ENCODE measurements around the gene ARFIP2.

Gene ARFIP2

DNA sequence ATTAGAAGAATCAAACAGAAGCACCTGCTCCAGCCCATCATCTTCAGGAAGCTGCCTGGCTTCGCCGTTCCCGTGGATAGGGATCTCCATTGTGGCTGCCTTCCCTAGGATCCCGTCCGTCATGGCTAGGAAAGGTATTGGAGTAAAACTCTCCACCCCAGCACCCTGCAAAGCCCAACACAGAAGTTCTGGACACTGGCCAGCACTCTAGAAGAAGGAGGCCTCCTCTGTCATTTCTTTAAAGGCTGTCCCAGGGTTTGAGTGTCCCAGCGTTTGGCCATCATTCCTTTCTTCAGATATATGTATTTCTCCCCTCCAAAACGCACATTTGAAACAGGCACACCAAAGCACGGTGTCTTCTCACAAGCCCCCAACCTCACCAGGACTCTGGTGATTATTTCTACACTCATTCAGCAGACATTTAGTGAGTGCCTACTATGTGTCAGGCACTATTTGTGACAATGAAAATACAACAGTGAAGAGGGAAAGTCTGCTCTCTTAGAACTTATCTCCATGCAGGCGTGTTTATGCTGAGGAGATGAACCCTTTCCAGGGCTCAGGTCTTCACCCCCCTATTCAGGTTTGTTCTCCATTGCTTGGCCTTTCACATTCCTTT is 724 bp downstream of the ARFIP2 start:
- no peak for DNase-seq

DNA sequence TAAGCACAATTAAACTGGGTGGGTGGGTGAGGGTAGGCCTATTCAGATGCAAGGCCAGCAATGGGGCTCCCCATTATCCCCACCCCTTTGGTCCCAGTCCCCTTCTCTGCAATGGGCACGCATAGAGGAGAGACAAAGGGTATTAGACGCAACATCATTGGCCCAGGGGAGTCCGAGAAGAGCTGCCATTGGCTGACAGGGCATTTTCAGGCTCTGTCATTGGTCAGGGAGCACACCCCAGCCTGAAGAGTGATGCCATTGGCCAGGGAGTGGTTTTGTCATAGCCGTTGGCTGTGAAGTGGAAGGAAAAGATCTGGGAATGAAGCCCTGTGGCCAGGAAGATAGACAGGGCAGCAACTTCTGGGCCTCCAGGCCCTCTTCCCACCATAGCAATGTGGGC is 4.6 kb downstream of the ARFIP2 start:
- DNase-seq: no peak

DNA sequence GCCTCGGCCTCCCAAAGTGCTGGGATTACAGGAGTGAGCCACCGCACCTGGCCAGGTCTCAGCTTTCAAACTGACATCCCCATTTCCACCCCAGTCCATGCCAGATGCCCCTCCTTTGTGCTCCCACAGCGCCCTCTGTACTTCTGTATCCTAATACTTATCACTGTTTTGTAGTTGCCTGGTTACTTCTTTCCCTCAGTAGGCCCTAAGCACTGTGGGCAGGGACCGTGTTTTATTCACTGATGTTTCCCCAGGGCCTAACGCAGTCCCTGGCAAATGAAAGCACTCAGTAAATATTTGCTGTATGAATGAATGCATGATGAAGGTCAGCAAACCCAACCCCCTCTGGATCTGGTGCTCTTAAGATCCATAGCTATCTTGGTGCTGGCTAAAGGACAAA is 5.2 kb downstream of the ARFIP2 start:
- no peak for DNase-seq

DNA sequence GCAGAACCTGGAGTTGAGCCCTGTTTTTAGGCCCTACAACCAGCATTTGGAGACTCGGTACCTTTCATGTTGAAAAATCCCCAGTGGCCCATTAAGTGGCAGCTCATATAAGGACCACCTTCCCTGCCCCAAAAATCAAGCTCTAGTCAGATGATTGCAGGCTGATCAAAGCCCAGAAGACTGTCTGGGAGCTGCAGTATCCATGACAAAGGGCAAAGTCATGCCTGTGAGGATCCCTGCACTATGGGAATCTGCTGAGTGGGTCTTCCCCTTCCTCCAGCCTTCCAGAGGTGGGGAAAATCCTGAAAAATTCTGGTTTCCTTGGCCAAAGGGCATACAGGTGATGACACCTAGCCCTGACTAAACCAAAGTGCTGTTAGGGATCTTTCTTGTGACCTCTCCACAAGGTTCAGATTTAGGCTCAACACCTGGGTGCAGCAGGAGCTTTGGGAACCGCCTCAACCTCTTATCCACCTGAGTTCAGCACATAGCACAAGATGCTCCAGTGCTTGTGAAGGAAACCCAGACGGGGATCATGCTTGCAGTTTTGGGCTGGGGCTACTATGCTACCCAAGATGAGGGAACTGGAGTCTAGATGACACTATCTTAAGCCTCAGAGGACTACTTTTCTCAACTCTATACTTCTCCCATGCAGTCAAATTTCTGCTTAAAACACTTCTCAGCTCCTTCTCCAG is 6.2 kb downstream of the ARFIP2 start:
- no peak for DNase-seq

GRCh38 chr11:6474413-6474792 is 6.7 kb downstream of the ARFIP2 start:
- DNase-seq: no peak

GRCh38 chr11:6473451-6474412 is 7.4 kb downstream of the ARFIP2 start, which contains the start of gene TRIM3:
Gene TRIM3 (minus strand): TSS chr11:6473941. CDS start chr11:6465695, 8,246 bp downstream.
- no peak for DNase-seq

DNA sequence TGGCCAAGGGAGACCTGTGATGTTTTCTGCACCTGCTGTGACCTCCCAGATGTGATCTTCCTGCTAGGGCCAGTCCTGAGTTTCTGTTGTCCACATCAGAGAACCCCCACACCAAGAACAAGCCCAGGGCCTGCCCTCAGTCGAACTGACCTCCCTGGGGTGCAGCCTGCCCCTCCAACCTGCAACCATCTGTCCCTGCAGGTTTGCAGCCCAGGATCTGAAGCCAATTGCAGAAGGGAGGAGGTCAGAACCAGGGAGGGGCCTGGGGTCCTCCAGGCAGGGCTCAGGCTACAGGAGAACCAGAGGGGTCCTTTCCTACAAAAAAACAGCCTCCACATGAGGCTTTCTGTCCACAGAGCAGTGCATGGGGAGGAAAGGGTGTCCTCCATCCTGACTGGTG is 8.2 kb downstream of the ARFIP2 start:
- no peak for DNase-seq

- DNase-seq: no peak
Measured at GRCh38 chr11:6469599-6469998, 11.5 kb downstream of the ARFIP2 start.

DNA sequence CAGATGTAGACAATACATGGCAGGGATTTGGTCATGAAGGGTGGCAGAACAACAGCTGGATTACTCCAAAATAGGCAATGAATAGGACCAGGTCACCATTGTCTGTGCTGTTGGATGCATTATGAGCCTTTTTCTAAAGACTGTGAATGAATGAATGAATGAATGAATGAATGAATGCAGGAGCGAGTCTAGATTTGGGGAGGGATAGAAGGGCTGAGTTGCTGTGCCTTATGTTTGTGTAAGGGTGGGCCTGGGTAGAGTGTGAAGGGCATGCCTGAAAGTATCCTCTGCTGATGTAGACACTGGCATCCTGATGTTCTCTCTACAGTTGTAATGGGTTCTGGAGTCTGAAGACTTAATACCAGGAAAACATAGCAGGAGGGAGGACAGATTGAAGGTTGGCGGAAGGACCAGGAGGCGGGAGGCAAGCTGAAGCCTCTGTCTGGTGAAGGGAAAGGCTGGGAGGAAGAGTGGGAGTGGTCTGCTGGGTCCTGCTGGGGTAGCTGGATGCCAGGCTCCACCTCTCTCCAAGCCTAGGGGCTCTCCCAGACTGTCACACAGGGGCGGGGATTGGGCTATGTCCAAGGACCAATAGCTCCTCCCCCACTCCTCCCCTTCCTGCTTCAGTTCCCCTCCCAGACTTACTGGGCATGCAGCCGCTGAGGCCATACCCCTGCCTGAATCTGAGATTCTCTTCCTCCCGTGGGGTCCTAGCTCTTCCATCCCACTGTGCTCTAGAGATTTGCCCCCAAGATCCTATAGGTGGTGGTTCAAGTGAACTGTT is 12.2 kb downstream of the ARFIP2 start:
- no peak for DNase-seq

GRCh38 chr11:6459099-6459450 is 22.1 kb downstream of the ARFIP2 start:
- no peak for DNase-seq

DNA sequence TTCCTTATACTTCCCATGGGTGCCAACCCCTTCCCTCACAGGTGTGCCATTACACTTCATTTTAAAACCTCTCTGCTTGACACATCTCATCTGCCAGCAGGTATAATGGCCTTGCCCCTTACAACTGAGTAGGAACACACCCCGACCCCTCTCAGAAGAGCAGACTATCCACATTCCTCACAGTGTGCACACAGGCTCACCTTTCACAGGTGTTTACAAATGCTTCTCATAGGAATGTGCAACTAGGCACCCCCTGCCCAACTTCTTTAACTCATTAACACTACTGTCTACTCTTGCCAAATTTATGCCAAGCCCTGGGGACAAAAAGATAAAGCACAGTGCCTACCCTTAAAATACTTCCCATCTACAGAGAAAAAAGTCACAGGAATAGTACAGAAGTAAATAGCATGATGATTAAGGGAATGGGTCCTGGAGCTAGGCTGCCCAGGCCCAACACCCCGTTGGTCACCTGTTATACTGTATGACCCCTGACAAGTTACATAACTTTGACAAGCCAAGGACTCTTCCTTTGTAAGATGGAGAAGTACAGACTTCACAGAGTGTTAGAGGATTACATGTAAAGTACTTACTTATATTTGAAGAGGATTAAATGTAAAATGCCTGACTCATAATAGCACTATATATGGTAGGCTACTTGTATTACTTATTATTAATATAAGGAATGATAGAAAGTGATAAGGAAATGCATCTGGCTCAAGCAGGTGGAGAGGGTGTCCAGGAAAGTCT is 22.6 kb downstream of the ARFIP2 start:
- DNase-seq: no peak

DNA sequence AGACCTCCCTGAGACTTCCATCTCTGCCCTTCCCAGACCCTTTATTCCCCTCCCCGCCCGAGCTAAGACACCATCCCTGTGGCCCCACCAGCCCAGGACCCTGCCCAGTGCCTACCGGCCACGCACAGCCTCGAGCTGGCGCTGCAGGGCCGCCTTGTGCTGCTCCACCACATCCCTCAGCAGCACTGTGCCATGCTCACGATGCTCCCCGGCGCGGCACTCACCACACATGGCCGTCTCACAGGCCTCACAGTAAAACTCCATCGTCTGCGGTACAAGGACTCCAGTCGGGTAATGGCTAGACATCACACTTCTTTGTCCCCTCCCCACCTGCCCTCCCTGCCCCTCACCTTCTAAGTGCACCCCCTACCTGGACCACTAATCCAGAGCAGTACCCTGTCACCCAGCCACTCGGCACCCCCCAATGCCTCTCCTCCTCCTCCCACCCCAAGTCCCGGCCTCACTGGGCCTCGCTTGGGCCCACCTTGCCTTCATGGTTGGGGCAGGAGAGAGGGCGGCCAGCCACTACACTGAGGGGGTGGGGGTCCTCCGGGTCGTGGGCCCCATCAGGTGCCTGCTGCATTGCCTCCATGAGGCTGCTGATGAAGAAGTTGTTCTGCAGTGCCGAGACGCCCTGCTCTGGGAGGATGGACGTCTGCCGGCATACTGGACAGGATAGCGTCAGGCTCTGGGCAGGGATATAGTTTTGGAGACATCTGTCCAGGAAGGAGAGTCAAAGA is 23.4 kb downstream of the ARFIP2 start:
- DNase-seq: no peak

- no peak for DNase-seq
Measured at GRCh38 chr11:6456361-6457073, 24.6 kb downstream of the ARFIP2 start.

GRCh38 chr11:6455070-6455469 is 26.1 kb downstream of the ARFIP2 start:
- DNase-seq: no peak

GRCh38 chr11:6453152-6453551 is 28.0 kb downstream of the ARFIP2 start:
- DNase-seq: no peak

- no peak for DNase-seq
Measured at GRCh38 chr11:6452219-6452618, 28.9 kb downstream of the ARFIP2 start.

- DNase-seq: no peak
Measured at GRCh38 chr11:6448574-6448973, 32.6 kb downstream of the ARFIP2 start.

DNA sequence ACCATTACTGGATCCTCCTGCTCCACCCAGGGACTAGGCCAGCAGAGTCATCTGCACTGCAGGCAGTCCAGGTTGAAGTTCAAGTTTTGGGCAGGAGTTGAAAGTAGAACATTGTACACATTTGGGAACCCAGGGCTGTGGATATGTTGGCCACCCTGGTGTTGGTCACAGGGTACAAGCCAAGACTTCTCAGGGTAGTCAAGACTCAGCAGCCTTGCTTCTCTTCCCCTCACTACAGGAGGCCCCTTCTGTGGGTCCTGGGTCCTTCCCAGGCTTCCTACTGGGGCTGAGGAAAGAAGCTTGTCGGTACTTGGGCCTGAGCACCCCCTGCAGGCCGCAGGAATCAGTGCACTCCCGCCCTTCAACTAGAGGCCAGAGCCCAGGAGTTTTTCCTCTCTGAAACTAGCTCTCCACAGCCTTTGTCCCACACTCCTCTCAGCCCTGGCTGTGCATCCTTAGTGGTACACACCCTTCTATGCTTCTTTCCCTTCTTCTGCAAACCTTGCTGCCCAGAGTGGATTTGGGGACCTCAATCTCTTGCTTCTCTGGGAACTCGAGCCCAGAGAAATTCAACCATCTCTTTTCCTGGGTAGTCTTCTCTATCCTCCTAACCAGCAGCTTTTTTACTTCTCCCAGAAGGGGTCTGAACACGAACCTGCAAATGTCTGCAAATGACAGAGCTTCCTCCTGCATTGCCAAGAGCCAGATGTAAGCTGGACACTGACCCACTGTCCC is 37.7 kb downstream of the ARFIP2 start:
- no peak for DNase-seq

DNA sequence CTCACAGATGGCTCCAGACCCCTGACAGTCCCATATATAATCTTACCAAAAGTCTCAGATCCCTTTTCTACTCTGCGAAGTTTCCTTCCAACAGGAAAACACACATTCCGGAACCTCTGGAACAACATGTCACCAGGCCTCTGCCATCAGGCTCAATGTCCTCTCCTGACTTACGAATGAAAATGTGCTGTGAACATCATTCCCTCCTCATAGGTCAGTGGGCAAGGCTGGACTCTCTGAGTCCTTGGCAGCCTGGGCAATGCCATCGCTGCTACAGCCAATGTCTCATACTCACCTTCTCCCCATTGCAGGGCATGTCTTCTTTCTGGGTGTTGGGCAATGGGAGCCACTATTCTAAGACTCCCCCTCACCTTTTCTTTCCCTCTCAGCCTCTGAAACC is 38.7 kb downstream of the ARFIP2 start:
- no peak for DNase-seq

DNA sequence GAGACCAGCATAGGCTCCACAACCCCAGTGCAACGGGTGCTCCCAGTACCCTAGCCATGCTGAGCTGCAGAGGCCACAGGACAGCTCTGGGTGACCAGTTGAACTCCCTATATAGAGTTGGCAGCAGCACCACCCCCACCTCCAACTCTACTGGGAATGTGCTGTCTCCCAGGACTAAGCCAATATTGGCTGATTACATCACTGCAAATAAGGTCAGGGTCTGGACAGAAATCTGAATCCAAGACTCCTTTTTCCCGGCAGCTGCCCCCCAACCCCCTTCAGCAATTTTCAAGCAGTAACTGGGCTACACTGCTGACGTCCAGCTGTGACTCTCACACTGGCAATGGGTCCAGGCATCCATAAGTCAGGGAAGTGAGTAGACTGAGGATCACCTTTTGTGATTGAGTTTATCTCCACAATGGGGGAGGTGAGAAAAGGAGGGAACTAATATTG is 40.2 kb downstream of the ARFIP2 start, which contains the start of gene HPX:
HPX (minus strand) TSS at position 82 of the 453 bp plus-strand sequence; CDS start at position 58, 24 bp downstream.
- DNase-seq: no peak

All from cortex of kidney (tissue), 1 donor.